GM12874 (cell line): Measurements from ENCODE around the gene UNC13C.

Experiments used
- CTCF ChIP-seq: IDR thresholded peaks from 2 replicates; pipeline ENCODE4 v1.5.1; 2011; ENCODE audit warnings: low read depth, mild to moderate bottlenecking, control low read depth, low read length, moderate library complexity; ENCODE audit not compliant: insufficient read depth

UNC13C gene

GRCh38 chr15:54045397-54045796 is 67.2 kb downstream of the UNC13C start:
- TF ChIP-seq CTCF, result no peak

DNA sequence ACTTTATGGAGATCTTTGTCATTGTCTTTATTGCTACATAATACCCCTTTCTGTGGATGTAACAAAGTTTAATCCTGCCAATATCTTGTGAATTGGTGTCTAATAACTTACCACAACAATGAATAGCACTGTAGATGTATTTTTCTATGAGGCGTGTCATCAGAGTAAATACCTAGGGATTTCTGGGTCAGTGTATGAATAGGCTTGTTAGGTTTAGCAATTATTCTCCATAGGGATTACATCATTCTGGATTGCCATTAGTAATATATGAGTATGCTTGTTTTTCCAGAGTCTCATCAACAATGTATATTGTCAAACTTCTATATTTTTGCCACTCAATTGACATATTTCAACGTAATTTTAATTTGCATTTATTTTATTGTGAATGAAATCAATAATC is 67.9 kb downstream of the UNC13C start:
- TF ChIP-seq CTCF, result no peak

- TF ChIP-seq CTCF, result no peak
These were observed 86.1 kb downstream of the UNC13C start for GRCh38 chr15:54064365-54064764.

- TF ChIP-seq CTCF, result no peak
These were observed 88.2 kb downstream of the UNC13C start for GRCh38 chr15:54066403-54066802.

DNA sequence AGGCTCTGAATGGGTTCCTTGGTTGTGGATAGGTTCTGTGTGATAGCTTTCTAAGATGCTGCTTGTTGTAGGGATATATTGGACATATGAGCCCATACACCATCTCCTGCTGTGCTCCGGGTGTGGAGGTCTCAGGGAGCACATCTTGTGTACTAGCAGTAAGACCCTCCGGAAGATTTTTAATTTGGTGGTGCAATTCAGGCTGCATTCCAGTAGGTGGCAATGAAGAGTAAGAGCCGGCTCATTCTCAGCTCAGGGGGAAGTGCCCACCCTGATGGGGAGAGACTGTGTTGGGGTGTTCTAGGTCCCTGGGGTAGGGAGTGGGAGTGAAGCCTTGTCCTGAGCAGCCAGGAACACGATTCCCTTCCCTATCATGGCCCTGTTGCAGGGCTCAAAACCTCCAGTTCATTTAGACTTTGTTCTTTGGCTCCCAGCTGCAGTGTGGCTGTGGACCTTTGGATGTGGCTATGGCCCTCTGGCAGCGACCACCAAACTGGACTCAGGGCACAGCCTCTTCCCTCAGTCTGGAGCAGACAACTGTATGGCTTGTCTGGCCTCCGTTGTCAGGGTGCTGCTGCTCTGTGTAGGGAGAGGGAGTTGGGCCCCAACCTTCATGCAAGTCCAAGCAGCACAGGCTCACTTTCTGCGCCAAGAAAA is 104.7 kb downstream of the UNC13C start:
- peak; percentile 75 for TF ChIP-seq CTCF

DNA sequence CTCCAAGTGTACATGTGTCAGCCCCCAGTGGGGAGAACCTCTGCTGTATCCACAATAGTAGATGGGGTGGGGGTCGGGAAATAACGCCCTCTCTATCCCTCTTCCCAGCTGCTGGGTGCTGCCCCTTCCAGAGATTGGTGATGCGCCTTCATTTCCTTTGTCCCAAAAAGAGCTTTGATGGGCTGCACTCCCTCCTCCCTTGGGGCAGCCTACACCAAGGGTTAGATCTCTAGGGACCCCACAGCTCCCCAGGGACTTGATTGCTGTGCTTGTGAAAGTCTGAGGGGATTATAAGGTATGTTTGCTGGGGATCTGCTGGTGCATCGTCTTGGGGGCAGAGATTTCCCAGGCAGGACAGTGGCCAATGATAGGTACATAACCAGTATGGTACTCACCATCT is 105.3 kb downstream of the UNC13C start:
- no peak for TF ChIP-seq CTCF

- TF ChIP-seq CTCF, result no peak
These were observed 105.8 kb downstream of the UNC13C start for GRCh38 chr15:54083991-54084390.
